CD4-positive, alpha-beta T cell (primary cell): ENCODE results near the gene CDKN1A. TPM values are rescaled to one million over a fixed set of nuclear protein-coding genes. Genes with fewer than 3 reads are reported as not detected.

Experiments used
- ATAC-seq: fragments of 200-7000 bp; cut with Tn5 transposase; one replicate; pipeline ENCODE4 v1.10.0; 2022; ENCODE audit warnings: mild to moderate bottlenecking; ENCODE audit not compliant: poor library complexity
- CTCF ChIA-PET: fragments of 350-600 bp; sonication (Branson Sonifier 250); formaldehyde crosslinking; loops from one replicate; lab custom pipeline; 2021; ENCODE audit warnings: antibody characterized with exemption, inconsistent platforms; lab: Charles Lee
- POLR2A ChIA-PET: fragments of 350-600 bp; sonication (Branson Sonifier 250); formaldehyde crosslinking; loops from one replicate; lab custom pipeline; 2021; ENCODE audit warnings: antibody characterized with exemption, inconsistent platforms; lab: Charles Lee
- DNase-seq, 14 experiments: peaks; one replicate each; pipeline ENCODE4 v3.0.0-alpha.2; 2013 to 2020; ENCODE audit warnings: mixed read lengths in 2 of 14
- H3K27ac ChIP-seq, 2 donors: one replicate each; pipeline versions ENCODE4 v1.5.1 to v1.7.0; 2013; ENCODE audit warnings: low read length in 2 of 2, low read depth in 1 of 2, mild to moderate bottlenecking in 1 of 2
- H3K27me3 ChIP-seq, 2 experiments: 1 replicate in 1 of 2; 2 replicates in 1 of 2; pipeline versions ENCODE4 v1.6.1 to v1.7.0; 2013; ENCODE audit warnings: low read length in 2 of 2, control low read depth in 1 of 2, mild to moderate bottlenecking in 1 of 2, moderate library complexity in 1 of 2; ENCODE audit not compliant: insufficient read depth in 2 of 2, control insufficient read depth in 1 of 2
- H3K36me3 ChIP-seq: one replicate; pipeline ENCODE4 v1.6.1; 2013; ENCODE audit warnings: low read length, control low read depth; ENCODE audit not compliant: insufficient read depth
- H3K4me1 ChIP-seq: one replicate; pipeline ENCODE4 v1.6.1; 2013; ENCODE audit warnings: low read length, control low read depth; ENCODE audit not compliant: insufficient read depth
- H3K4me3 ChIP-seq: one replicate; pipeline ENCODE4 v1.5.1; 2013; ENCODE audit warnings: mild to moderate bottlenecking, low read length, moderate library complexity
- H3K9me3 ChIP-seq, 2 experiments: 1 replicate in 1 of 2; 2 replicates in 1 of 2; pipeline versions ENCODE4 v1.6.1 to v1.7.0; 2013; ENCODE audit warnings: low read length in 2 of 2, mild to moderate bottlenecking in 2 of 2, control low read depth in 1 of 2, moderate library complexity in 1 of 2; ENCODE audit not compliant: control insufficient read depth in 1 of 2, insufficient read depth in 1 of 2
- H3K27ac Mint-ChIP-seq: one replicate; pipeline ENCODE4 v1.8.0; 2020; ENCODE audit warnings: mixed read lengths
- H3K27me3 Mint-ChIP-seq: one replicate; pipeline ENCODE4 v1.8.0; 2021; ENCODE audit warnings: mixed read lengths
- H3K36me3 Mint-ChIP-seq: one replicate; pipeline ENCODE4 v1.8.0; 2021; ENCODE audit warnings: low read depth, mixed read lengths
- H3K4me1 Mint-ChIP-seq: one replicate; pipeline ENCODE4 v1.8.0; 2021; ENCODE audit warnings: low read depth, mixed read lengths
- H3K4me3 Mint-ChIP-seq: one replicate; pipeline ENCODE4 v1.8.0; 2020; ENCODE audit warnings: mild to moderate bottlenecking, mixed read lengths
- H3K9me3 Mint-ChIP-seq: one replicate; pipeline ENCODE4 v1.8.0; 2020; ENCODE audit warnings: mixed read lengths
- intact Hi-C, 2 experiments: fragments of 100-400 bp; cut with DNase I in 1 of 2; cut with micrococcal nuclease in 1 of 2; formaldehyde crosslinking; loops; one replicate each; pipeline versions ENCODE4 v1.15.1 to v1.9.0; 2023 to 2025; cut with DNase I, micrococcal nuclease
- total RNA-seq, 174 experiments: library from RNA in 2 of 174; stranded (reverse) in 2 of 174; gene quantifications; one replicate each; pipeline ENCODE4 v1.2.3 and lab custom pipeline; 2021 to 2026
- TF ChIP-seq, protein P1 (sequence below): fragments of 200-600 bp; IDR thresholded peaks from one replicate; pipeline ENCODE4 v1.8.0; 2022; ENCODE audit warnings: antibody characterized with exemption, mild to moderate bottlenecking

CDKN1A gene
- total RNA-seq, 2 experiments from 2014 or later, result 98.3 to 98.6 TPM

DNA sequence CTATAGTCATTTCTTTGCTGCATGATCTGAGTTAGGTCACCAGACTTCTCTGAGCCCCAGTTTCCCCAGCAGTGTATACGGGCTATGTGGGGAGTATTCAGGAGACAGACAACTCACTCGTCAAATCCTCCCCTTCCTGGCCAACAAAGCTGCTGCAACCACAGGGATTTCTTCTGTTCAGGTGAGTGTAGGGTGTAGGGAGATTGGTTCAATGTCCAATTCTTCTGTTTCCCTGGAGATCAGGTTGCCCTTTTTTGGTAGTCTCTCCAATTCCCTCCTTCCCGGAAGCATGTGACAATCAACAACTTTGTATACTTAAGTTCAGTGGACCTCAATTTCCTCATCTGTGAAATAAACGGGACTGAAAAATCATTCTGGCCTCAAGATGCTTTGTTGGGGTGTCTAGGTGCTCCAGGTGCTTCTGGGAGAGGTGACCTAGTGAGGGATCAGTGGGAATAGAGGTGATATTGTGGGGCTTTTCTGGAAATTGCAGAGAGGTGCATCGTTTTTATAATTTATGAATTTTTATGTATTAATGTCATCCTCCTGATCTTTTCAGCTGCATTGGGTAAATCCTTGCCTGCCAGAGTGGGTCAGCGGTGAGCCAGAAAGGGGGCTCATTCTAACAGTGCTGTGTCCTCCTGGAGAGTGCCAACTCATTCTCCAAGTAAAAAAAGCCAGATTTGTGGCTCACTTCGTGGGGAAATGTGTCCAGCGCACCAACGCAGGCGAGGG is 594 bp upstream of the CDKN1A start:
- peaks cover 5% of the 10 kb centered on the region for H3K36me3 Mint-ChIP-seq
- POLR2A ChIA-PET, result interaction anchor here (1.8 kb wide), 1 partner anchor 255 kb away, joined by 6 read pairs; no protein-coding TSS in a partner anchor
- CTCF ChIA-PET, result interaction anchor here (1.3 to 2.6 kb wide), 5 partner anchors 9 to 81 kb away, joined by 3 to 12 read pairs (median 7); no protein-coding TSS in a partner anchor
- ATAC-seq (no peak), DNase-seq (peak in 2 of 14 experiments; percentile 52 to 61)
- Histone ChIP-seq H3K27ac (peak overlapping the region; percentile 34 to 35), H3K36me3 (no peaks in the 10 kb centered on the region), H3K4me1 (peaks cover 55% of the 10 kb centered on the region), H3K4me3 (no peak overlapping the region), H3K27me3 (peaks cover 0 to 2% of the 10 kb centered on the region in 2 experiments), H3K9me3 (no peaks in the 10 kb centered on the region)
- H3K27me3 Mint-ChIP-seq, result peaks cover 8% of the 10 kb centered on the region
- peak overlapping the region; percentile 73 for H3K4me3 Mint-ChIP-seq
- TF ChIP-seq, protein P1, sequence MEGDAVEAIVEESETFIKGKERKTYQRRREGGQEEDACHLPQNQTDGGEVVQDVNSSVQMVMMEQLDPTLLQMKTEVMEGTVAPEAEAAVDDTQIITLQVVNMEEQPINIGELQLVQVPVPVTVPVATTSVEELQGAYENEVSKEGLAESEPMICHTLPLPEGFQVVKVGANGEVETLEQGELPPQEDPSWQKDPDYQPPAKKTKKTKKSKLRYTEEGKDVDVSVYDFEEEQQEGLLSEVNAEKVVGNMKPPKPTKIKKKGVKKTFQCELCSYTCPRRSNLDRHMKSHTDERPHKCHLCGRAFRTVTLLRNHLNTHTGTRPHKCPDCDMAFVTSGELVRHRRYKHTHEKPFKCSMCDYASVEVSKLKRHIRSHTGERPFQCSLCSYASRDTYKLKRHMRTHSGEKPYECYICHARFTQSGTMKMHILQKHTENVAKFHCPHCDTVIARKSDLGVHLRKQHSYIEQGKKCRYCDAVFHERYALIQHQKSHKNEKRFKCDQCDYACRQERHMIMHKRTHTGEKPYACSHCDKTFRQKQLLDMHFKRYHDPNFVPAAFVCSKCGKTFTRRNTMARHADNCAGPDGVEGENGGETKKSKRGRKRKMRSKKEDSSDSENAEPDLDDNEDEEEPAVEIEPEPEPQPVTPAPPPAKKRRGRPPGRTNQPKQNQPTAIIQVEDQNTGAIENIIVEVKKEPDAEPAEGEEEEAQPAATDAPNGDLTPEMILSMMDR, result no peak
- H3K27ac Mint-ChIP-seq, result peak overlapping the region; percentile 94
- intact Hi-C loops, result loop anchor here (2.0 to 5.0 kb wide), 2 partner anchors 79 kb away; no protein-coding TSS in a partner anchor
- peaks cover 41% of the 10 kb centered on the region for H3K4me1 Mint-ChIP-seq
- no peaks in the 10 kb centered on the region for H3K9me3 Mint-ChIP-seq

DNA sequence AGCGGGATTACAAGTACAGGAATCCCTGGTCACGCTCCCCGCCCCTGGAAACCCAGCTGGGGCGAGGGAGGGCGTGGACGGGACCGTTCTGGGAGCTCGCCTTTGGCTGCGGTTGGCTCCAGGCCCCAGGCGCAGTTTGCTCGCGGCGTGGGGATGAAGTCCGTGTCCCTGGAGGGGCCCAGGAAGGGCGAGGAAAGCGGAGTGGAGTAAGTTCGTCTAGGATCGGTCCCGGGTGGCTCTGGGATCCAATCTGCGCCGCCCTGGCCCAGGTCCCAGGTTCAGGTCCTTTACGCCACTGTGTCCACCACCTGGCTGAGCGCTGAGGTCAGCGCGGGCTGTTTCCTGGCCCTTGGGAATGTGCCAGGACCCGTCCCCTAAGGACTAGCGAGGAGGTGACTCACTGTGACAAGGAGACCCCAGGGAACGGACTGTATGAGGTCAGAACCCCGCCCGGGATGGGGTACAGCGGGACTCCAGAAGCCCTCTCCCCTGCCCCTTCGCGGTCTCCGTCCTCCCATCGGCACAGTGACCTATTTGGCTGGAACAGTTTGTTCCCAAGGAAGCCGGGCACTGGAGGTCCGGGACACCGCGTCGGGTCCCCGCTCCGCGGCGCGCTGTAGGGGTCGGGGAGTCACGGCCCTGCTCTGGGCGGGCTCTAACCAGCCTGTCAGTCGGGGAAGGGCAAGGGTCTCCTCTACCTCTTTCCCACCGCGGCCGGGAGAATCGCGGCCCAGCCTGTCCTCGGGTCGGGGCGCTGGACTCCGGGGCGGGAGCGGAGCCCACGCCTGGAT is 724 bp downstream of the CDKN1A start:
- peaks cover 69% of the 10 kb centered on the region for H3K4me1 ChIP-seq

More for the DNA sequence above, 724 bp downstream of the CDKN1A start:
- H3K27ac Mint-ChIP-seq, result peak overlapping the region; percentile 94
- H3K9me3 ChIP-seq, result peaks cover 0 to 3% of the 10 kb centered on the region in 2 experiments
- peak overlapping the region; percentile 93 for H3K4me3 Mint-ChIP-seq
- DNase-seq, result peak in 9 of 14 experiments; percentile 8 to 65 (median 24)
- peaks cover 2% of the 10 kb centered on the region for H3K36me3 ChIP-seq
- peaks cover 0 to 2% of the 10 kb centered on the region in 2 experiments for H3K27me3 ChIP-seq
- peak overlapping the region; percentile 35 to 66 for H3K27ac ChIP-seq
- no peaks in the 10 kb centered on the region for H3K9me3 Mint-ChIP-seq
- CTCF ChIA-PET, result interaction anchor here (0.7 to 2.6 kb wide), 7 partner anchors 10 to 80 kb away, joined by 3 to 13 read pairs (median 7); no protein-coding TSS in a partner anchor
- POLR2A ChIA-PET, result interaction anchor here (0.6 to 2.0 kb wide), 4 partner anchors 64 to 293 kb away, joined by 3 to 7 read pairs (median 5); no protein-coding TSS in a partner anchor
- TF ChIP-seq, protein P1, result no peak
- peaks cover 45% of the 10 kb centered on the region for H3K4me1 Mint-ChIP-seq
- intact Hi-C loops, result loop anchor here (2.0 to 5.0 kb wide), 2 partner anchors 78 kb away; no protein-coding TSS in a partner anchor
- H3K36me3 Mint-ChIP-seq, result peaks cover 5% of the 10 kb centered on the region
- peaks cover 8% of the 10 kb centered on the region for H3K27me3 Mint-ChIP-seq
- peak overlapping the region; percentile 87 for H3K4me3 ChIP-seq
- ATAC-seq, result no peak
